ENCODE data around the gene GPR62. TPM values are rescaled to one million over a fixed set of nuclear protein-coding genes. Genes with fewer than 3 reads are reported as not detected.

The GPR62 gene
- total RNA-seq, 4 donors from 2014 or later: 0.94 TPM; not detected in 3

- TF ChIP-seq, protein P1, sequence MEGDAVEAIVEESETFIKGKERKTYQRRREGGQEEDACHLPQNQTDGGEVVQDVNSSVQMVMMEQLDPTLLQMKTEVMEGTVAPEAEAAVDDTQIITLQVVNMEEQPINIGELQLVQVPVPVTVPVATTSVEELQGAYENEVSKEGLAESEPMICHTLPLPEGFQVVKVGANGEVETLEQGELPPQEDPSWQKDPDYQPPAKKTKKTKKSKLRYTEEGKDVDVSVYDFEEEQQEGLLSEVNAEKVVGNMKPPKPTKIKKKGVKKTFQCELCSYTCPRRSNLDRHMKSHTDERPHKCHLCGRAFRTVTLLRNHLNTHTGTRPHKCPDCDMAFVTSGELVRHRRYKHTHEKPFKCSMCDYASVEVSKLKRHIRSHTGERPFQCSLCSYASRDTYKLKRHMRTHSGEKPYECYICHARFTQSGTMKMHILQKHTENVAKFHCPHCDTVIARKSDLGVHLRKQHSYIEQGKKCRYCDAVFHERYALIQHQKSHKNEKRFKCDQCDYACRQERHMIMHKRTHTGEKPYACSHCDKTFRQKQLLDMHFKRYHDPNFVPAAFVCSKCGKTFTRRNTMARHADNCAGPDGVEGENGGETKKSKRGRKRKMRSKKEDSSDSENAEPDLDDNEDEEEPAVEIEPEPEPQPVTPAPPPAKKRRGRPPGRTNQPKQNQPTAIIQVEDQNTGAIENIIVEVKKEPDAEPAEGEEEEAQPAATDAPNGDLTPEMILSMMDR (IDR thresholded peaks at IDR 0.05; ENCODE audit: low read depth): no peak
These were observed 11.3 kb downstream of the GPR62 start for GRCh38 chr3:51966486-51966885.

GRCh38 chr3:51966922-51967383 is 11.8 kb downstream of the GPR62 start:
- TF ChIP-seq, protein P1 (IDR thresholded peaks at IDR 0.05; ENCODE audit: low read depth): no peak

GRCh38 chr3:51967384-51968169 is 12.4 kb downstream of the GPR62 start, which contains the start of gene PCBP4:
TSS of gene PCBP4 (minus strand) at chr3:51967454. CDS start at chr3:51961240, 6,214 bp downstream.
- TF ChIP-seq, protein P1 (IDR thresholded peaks at IDR 0.05; ENCODE audit: low read depth): no peak

DNA sequence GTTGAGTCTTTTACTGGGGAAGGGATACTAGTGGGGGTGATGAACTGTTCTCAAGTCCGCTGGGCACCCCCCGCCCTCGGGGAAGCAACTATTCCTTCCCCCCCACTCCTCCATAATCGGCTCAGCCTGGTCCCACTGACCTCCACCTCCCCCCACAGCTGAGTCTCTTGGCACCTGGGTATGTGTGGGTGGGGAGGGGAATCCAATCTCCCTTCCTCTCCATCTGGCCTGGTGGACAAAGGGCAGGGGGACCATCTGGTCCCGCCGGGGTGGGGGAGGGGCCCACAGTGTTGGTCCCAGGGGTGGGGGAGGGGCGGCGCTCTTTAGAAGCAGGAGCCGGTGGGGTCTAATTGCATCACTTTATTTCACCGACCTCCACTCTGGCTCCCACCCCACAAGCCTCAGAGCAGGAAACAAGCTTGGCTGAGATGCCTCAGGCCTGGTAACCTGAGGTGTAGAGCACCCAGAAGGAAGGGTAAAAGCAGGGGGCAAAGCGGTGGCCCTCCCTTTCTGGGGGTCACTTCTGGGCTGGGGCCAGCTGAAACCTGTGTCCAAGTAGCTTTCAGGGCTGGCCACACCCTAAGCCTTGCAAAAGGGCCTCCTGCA is 13.1 kb downstream of the GPR62 start:
- TF ChIP-seq, protein P1 (IDR thresholded peaks at IDR 0.05; ENCODE audit: low read depth): no peak

GRCh38 chr3:51968883-51969678 is 13.9 kb downstream of the GPR62 start:
- TF ChIP-seq, protein P1 (IDR thresholded peaks at IDR 0.05; ENCODE audit: low read depth): no peak

DNA sequence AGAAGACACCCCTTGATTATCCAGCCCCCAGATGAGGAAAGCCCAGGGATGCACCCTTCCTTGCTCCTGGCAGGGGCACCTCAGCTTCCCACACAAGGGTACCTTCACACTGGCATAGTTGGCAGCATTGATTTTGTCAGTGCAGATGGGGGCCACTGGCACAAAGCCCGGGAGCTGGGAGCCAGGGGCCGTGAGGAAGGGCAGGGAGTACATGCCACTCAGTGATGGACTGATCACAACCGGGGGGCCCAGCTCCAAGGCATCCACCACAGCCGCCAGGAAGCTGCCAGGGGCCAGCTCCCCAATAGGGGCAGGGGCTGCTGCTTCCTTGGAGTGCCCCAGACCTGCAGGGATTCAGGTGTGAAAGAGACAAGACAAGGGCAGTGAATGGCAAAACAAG is 14.7 kb downstream of the GPR62 start:
- TF ChIP-seq, protein P1 (IDR thresholded peaks at IDR 0.05; ENCODE audit: low read depth): no peak

All from subcutaneous adipose tissue (tissue), 4 donors.